ENCODE results near the gene CERK. TPM values are rescaled to one million over a fixed set of nuclear protein-coding genes. Genes with fewer than 3 reads are reported as not detected.

Gene CERK
- total and polyA plus RNA-seq, 2 of the 13 experiments (the other 11 are each of a cell fraction or from before 2014, with no cell fraction given), result 40.3 to 41.9 TPM

- Histone ChIP-seq H3K27me3 (ENCODE audit: control insufficient read depth in 1 of 2, insufficient read depth in 2 of 2, low read length in 2 of 2) (no peaks in the 10 kb centered on the region; a peak in 2 of 5 replicates), H3K4me2 (ENCODE audit: low read depth, low read length) (peak overlapping the region; percentile 95), H3K79me2 (ENCODE audit: insufficient read depth, low read length) (peaks cover 14% of the 10 kb centered on the region), H3K4me3 (replicated peaks in 1 of 3; ENCODE audit: insufficient read depth in 1 of 3, low read depth in 2 of 3, low read length in 3 of 3) (peak overlapping the region in 1 of 3 experiments; percentile 79; a peak in 1 of 6 replicates), H3K27ac (ENCODE audit: extremely low read length, insufficient read depth, low read length) (no peak overlapping the region), H3K4me1 (ENCODE audit: insufficient read depth, low read length) (peaks cover 70% of the 10 kb centered on the region), H3K9ac (ENCODE audit: insufficient read depth, low read depth, low read length) (peak overlapping the region; percentile 5; the same call in 1 of the 2 replicates), H4K20me1 (ENCODE audit: insufficient read depth, low read length) (peaks cover 9% of the 10 kb centered on the region; the same call in 1 of the 2 replicates), H3K9me3 (ENCODE audit: low read length) (no peaks in the 10 kb centered on the region), H2AFZ (ENCODE audit: low read length) (no peak overlapping the region), H3K36me3 (replicated peaks in 1 of 2; ENCODE audit: control insufficient read depth in 1 of 2, insufficient read depth in 2 of 2, low read length in 2 of 2) (no peaks in the 10 kb centered on the region)
- ChIA-PET POLR2A (interaction anchor here (1.6 to 4.0 kb wide), 6 partner anchors 10 to 128 kb away, joined by 3 to 42 read pairs (median 32); partner anchors contain the start of gene TBC1D22A), CTCF (ENCODE audit: low intra/inter-chr PET ratio, low total read pairs) (no interaction called here)
- no TSS peak for BruUV-seq (replicated peaks)
- in situ Hi-C loops (cut with HindIII; ENCODE audit: extremely low pct_ligation_motif_present, low pct_unique_long_range_greater_than_20kb) (no loop called here), intact Hi-C loops (cut with micrococcal nuclease; ENCODE audit: unreplicated experiment) (no loop called here)
- FAIRE-seq (no peak), DNase-seq (ENCODE audit: low spot score) (no peak), ATAC-seq (no peak)
- 79% methylated on average over 11 of the region's 14 CpGs for WGBS (ENCODE audit: low lambda C conversion rate)
- TF ChIP-seq ZBTB44 (CRISPR knock-in tag; IDR thresholded peaks at IDR 0.05) (no peak), AGO2 (optimal IDR thresholded peaks at IDR 0.05; ENCODE audit: low read depth, low read length) (peak; percentile 61), KMT2A (CRISPR knock-in tag; IDR thresholded peaks at IDR 0.05) (no peak), ZFAT (CRISPR knock-in tag; conservative IDR thresholded peaks at IDR 0.05) (no peak), ZNF800 (CRISPR knock-in tag; IDR thresholded peaks at IDR 0.05) (no peak), MED1 (CRISPR knock-in tag; IDR thresholded peaks at IDR 0.05) (peak; percentile 22; the same call in 1 of the 2 replicates), MEIS1 (CRISPR knock-in tag; IDR thresholded peaks at IDR 0.05; ENCODE audit: borderline replicate concordance) (no peak), HIC2 (CRISPR knock-in tag; IDR thresholded peaks at IDR 0.05; ENCODE audit: low read depth) (peak; percentile 29; the same call in 1 of the 2 replicates), ZFX (CRISPR knock-in tag; IDR thresholded peaks at IDR 0.05; ENCODE audit: low read depth) (peak; percentile 26; the same call in 1 of the 2 replicates), NR2F6 (IDR thresholded peaks at IDR 0.05) (no peak), NR2F6 (CRISPR knock-in tag; IDR thresholded peaks at IDR 0.05) (peak; percentile 10; the same call in 1 of the 2 replicates), FOXK1 (CRISPR knock-in tag; IDR thresholded peaks at IDR 0.05; ENCODE audit: borderline replicate concordance, low read depth) (no peak), ZXDC (CRISPR knock-in tag; IDR thresholded peaks at IDR 0.05) (0 out of 2 replicates have a peak, but pooled peaks have one; percentile 45), GATA4 (IDR thresholded peaks at IDR 0.05; ENCODE audit: borderline replicate concordance, low read depth) (no peak), RARA (CRISPR knock-in tag; IDR thresholded peaks at IDR 0.05) (no peak)
Observed at GRCh38 chr22:46740910-46741780, 3.1 kb upstream of the CERK start.

Measured in HepG2 (cell line).